Measurements from ENCODE around the gene PARD6B.

DNA sequence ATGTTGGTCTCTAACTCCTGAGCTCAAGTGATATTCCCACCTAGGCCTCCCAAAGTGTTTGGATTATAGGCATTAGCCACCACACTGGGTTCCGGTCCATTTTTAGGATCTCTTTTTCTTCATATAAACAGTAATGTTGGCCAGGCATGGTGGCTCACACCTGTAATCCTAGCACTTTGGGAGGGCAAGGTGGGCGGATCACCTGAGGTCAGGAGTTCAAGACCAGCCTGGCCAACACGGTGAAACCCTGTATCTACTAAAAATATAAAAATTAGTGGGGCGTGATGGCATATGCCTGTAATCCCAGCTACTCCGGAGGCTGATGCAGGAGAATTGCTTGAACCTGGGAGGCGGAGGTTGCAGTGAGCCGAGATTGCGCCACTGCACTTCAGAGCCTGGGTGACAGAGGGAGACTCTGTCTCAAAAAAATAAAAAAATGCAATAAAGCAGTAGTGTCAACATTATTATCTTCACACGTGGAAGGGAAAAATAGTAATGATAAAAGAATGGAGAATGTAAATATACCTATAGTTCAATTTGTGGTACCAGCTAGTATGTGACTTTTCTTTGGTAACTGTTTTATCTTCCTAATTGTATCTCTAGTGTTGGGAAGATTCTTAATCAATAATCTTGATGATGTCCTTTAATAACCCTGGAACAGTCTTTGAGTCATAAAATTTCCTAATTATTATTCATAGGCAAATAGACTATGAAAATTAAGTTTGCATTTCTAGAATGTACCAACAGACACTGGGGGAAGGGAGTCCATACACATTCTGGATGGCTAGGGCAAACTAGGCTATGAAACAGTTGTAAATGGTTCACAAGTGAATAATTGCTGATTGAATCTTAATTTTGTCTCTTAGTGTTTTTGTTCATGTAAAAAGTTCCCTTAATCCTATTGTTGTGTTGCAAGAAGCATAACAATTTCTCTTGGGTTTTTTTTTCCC, 3.6 kb downstream of the PARD6B start:
- TF ChIP-seq GATA2 (IDR thresholded peaks at IDR 0.05; ENCODE audit: low read depth, low read length): no peak
- no peak for TF ChIP-seq GATA3 (IDR thresholded peaks at IDR 0.05; ENCODE audit: low read depth, low read length)
